Trophoblast cell (in vitro differentiated cells and primary cell): ENCODE results near the gene TMEM259.

Source experiments
- DNase-seq, 2 donors: peaks; one replicate each; pipeline ENCODE4 v3.0.0-alpha.2; 2016
- H2AFZ ChIP-seq: 2 replicates; pipeline ENCODE4 v1.6.1; 2013; ENCODE audit warnings: low read length, moderate library complexity, mild to moderate bottlenecking; ENCODE audit not compliant: insufficient read depth, poor library complexity
- H2AK5ac ChIP-seq: 2 replicates; pipeline ENCODE4 v1.6.1; 2013; ENCODE audit warnings: mild to moderate bottlenecking, low read length
- H2BK120ac ChIP-seq: 2 replicates; pipeline ENCODE4 v1.6.1; 2013; ENCODE audit warnings: low read length, mild to moderate bottlenecking, moderate library complexity; ENCODE audit not compliant: insufficient read depth, poor library complexity
- H2BK12ac ChIP-seq: 2 replicates; pipeline ENCODE4 v1.6.1; 2013; ENCODE audit warnings: mild to moderate bottlenecking, low read length, moderate library complexity
- H2BK5ac ChIP-seq: 2 replicates; pipeline ENCODE4 v1.6.1; 2013; ENCODE audit warnings: low read length, low read depth, moderate library complexity, mild to moderate bottlenecking; ENCODE audit not compliant: poor library complexity
- H3K14ac ChIP-seq: 2 replicates; pipeline ENCODE4 v1.6.1; 2013; ENCODE audit warnings: mild to moderate bottlenecking, low read length
- H3K18ac ChIP-seq: 2 replicates; pipeline ENCODE4 v1.6.1; 2013; ENCODE audit warnings: mild to moderate bottlenecking, low read length
- H3K23ac ChIP-seq: 2 replicates; pipeline ENCODE4 v1.6.1; 2013; ENCODE audit warnings: low read length
- H3K27ac ChIP-seq: 2 replicates; pipeline ENCODE4 v1.5.1; 2013; ENCODE audit warnings: low read depth, mild to moderate bottlenecking, inconsistent platforms, low read length, moderate library complexity
- H3K27me3 ChIP-seq: 2 replicates; pipeline ENCODE4 v1.6.1; 2013; ENCODE audit warnings: inconsistent platforms, mild to moderate bottlenecking, low read length, moderate library complexity; ENCODE audit not compliant: insufficient read depth
- H3K36me3 ChIP-seq, 2 experiments: 1 replicate in 1 of 2; 2 replicates in 1 of 2; pipeline ENCODE4 v1.6.1; 2013; ENCODE audit warnings: low read length in 2 of 2, mild to moderate bottlenecking in 2 of 2, moderate library complexity in 1 of 2; ENCODE audit not compliant: insufficient read depth in 2 of 2, control insufficient read depth in 1 of 2
- H3K4ac ChIP-seq: 2 replicates; pipeline ENCODE4 v1.6.1; 2013; ENCODE audit warnings: low read depth, mild to moderate bottlenecking, low read length, moderate library complexity
- H3K4me1 ChIP-seq, 2 experiments: 1 replicate in 1 of 2; 2 replicates in 1 of 2; pipeline ENCODE4 v1.6.1; 2013; ENCODE audit warnings: low read length in 2 of 2, mild to moderate bottlenecking in 2 of 2, moderate library complexity in 1 of 2; ENCODE audit not compliant: insufficient read depth in 2 of 2, control insufficient read depth in 1 of 2
- H3K4me2 ChIP-seq: 2 replicates; pipeline ENCODE4 v1.6.1; 2013; ENCODE audit warnings: inconsistent platforms, mild to moderate bottlenecking, low read length, moderate library complexity
- H3K4me3 ChIP-seq: 2 replicates; pipeline ENCODE4 v1.5.1; 2013; ENCODE audit warnings: mild to moderate bottlenecking, low read depth, low read length, inconsistent platforms
- H3K79me1 ChIP-seq: one replicate; pipeline ENCODE4 v1.6.1; 2013; ENCODE audit warnings: low read length
- H3K79me2 ChIP-seq: 2 replicates; pipeline ENCODE4 v1.6.1; 2013; ENCODE audit warnings: low read length, mild to moderate bottlenecking; ENCODE audit not compliant: control insufficient read depth, insufficient read depth, poor library complexity
- H3K9ac ChIP-seq: 2 replicates; pipeline ENCODE4 v1.6.1; 2013; ENCODE audit warnings: mild to moderate bottlenecking, low read length
- H3K9me3 ChIP-seq: 2 replicates; pipeline ENCODE4 v1.6.1; 2013; ENCODE audit warnings: low read depth, mild to moderate bottlenecking, control low read depth, inconsistent platforms, low read length; ENCODE audit not compliant: insufficient read depth
- H4K12ac ChIP-seq: 2 replicates; pipeline ENCODE4 v1.6.1; 2013; ENCODE audit warnings: low read depth, mild to moderate bottlenecking, low read length, moderate library complexity
- H4K8ac ChIP-seq: 2 replicates; pipeline ENCODE4 v1.6.1; 2013; ENCODE audit warnings: low read depth, mild to moderate bottlenecking, low read length, moderate library complexity
- H4K91ac ChIP-seq: one replicate; pipeline ENCODE4 v1.6.1; 2013; ENCODE audit warnings: low read depth, mild to moderate bottlenecking, low read length, moderate library complexity
- WGBS: extraction: QIAGEN DNeasy Blood & Tissue Kit; methylation state at CpG from one replicate; pipeline ENCODE4 v1.1.7; 2013; ENCODE audit warnings: missing lambda C conversion rate; ENCODE audit not compliant: insufficient read length, insufficient coverage; ENCODE audit errors: extremely low coverage; 5-methylcytosine and 5-hydroxymethylcytosine counted together

The TMEM259 gene

DNA sequence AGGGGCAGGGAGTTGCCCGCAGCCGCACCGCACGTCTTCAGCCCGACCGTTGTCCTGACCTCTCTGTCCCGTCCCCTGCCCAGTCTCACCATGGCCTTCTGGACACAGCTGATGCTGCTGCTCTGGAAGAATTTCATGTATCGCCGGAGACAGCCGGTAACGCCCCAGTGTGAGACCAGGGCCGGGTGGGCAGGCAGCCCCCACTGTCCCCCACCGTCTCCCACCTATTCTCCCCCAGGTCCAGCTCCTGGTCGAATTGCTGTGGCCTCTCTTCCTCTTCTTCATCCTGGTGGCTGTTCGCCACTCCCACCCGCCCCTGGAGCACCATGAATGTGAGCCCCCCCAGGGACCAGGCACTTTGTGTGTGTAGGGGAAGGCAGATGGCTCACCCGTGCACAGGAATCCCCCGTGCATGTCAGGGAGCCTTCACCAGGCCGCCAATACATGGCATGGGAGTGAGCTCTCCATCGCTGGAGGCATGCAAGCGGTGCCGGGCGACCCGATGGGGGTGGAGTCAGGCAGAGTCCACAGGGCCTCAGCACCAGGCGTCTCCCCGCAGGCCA lies 20.4 kb upstream of the TMEM259 start:
- Histone ChIP-seq H3K18ac (no peak overlapping the region), H2AK5ac (no peak overlapping the region), H4K12ac (no peak overlapping the region), H2BK12ac (no peak overlapping the region), H3K4ac (no peak overlapping the region), H3K4me1 (peaks cover 3 to 8% of the 10 kb centered on the region in 2 experiments), H3K9ac (no peak overlapping the region), H3K27me3 (no peaks in the 10 kb centered on the region), H2BK120ac (no peak overlapping the region), H4K91ac (no peak overlapping the region), H3K27ac (no peak overlapping the region), H3K14ac (no peak overlapping the region), H3K79me1 (no peaks in the 10 kb centered on the region), H2BK5ac (no peak overlapping the region), H3K9me3 (peaks cover 3% of the 10 kb centered on the region), H3K4me2 (peak overlapping the region; percentile 63), H3K4me3 (no peak overlapping the region), H2AFZ (no peak overlapping the region), H3K36me3 (peaks cover 36 to 39% of the 10 kb centered on the region in 2 experiments), H3K79me2 (no peaks in the 10 kb centered on the region), H4K8ac (no peak overlapping the region), H3K23ac (no peak overlapping the region)
- no peak for DNase-seq
- no CpG with 5 or more reads among the region's 26 CpGs for WGBS

DNA sequence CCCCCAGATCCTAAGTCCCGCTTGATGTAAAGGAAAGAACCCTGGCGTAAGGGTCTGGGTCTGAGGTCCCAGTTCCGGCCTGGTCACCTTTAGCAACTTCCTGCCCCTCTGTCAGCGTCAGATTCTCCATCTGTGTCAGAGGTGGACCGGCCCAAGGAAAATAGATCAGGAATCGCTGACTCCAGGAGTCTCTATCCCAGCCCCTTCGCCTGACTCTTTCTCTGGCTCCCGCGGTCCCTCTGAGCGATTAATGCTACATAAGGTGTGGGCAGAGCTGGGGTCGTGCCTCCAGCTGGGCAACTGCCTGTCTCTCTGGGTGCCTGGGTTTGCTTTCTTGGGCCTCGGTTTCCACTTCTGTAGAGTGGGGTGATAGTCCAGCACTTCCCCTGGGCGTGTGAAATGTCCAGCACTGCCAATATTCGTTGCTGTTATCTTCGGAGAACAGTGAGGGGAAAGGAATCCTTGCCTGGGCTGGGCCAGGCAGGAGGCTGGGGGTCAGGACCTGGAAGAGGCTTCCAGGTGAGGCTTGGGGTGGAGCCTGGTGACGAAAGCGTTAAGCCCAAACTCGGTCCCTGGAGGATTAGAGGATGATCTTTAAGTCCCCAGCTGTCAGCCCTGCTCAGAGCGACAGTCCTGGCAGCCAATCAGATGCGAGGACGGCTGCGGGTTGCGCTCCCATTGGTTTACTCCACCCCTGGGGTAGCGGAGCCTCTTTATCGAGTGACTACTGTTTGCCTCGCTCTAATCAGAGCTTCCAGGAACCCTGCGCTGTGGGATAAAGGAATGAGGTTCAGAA lies 19.8 kb upstream of the TMEM259 start:
- peak overlapping the region; percentile 33 for H3K27ac ChIP-seq

DNA sequence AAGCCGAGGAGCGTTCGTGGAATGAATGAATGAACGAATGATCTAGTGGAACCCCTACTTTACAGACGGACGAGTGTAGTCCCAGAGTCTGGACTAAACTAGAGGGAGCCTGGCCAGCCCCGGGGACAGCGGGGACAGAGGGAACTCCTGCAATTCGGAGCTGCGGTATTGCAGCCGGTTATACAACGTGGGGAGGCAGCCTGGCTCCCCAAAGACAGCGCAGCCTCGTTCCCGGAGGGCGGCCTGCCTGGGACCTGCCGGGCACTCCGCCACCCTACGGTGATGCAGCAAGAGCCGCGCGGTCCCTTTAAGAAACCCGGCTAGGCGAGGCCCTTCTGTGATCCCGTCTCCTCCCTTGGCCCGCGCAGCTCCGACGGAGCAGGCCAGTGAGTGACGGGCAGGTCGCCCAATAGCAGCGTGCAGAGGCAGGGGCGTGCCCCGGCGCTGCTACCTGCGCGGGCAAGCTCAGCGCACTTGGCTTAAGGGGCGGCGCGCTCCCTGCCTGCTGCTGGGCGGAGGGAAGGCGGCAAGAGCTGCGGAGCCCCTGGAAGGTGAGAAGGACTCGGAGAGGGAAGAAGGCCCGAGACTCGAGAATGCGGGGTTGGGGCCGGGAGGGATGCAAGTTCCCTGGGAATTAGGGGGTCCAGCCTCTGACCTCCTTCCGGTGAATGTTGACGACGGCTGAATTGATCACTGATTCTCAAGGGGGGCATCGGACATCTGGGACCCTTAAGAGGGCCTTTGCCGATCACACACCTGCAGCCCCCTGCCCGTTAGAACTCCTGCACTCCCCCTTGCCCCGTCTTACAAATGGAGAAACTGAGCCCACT lies 18.9 kb upstream of the TMEM259 start, which contains the start of gene ABCA7:
Gene ABCA7, plus strand, starts transcription at position 462 of the 830 bp plus-strand sequence. CDS start 1,255 bp downstream, outside the sequence.
- Histone ChIP-seq H3K4me1 (peaks cover 3 to 8% of the 10 kb centered on the region in 2 experiments), H2BK120ac (no peak within 1 kb of the TSS), H3K23ac (no peak within 1 kb of the TSS), H3K9me3 (no peaks in the 10 kb centered on the region), H4K8ac (peak within 1 kb of the TSS; percentile 31), H2AFZ (peak within 1 kb of the TSS; percentile 23), H3K27ac (peak within 1 kb of the TSS; percentile 33), H3K18ac (peak within 1 kb of the TSS; percentile 7), H4K12ac (peak within 1 kb of the TSS; percentile 2), H3K9ac (peak within 1 kb of the TSS; percentile 70), H3K4me2 (peak within 1 kb of the TSS; percentile 63), H4K91ac (peak within 1 kb of the TSS; percentile 9), H2BK5ac (no peak within 1 kb of the TSS), H3K14ac (peak within 1 kb of the TSS; percentile 25), H3K27me3 (no peaks in the 10 kb centered on the region), H3K4ac (no peak within 1 kb of the TSS), H3K79me1 (no peaks in the 10 kb centered on the region), H3K36me3 (peaks cover 43 to 48% of the 10 kb centered on the region in 2 experiments), H3K4me3 (peak within 1 kb of the TSS; percentile 72), H2AK5ac (no peak within 1 kb of the TSS), H3K79me2 (no peaks in the 10 kb centered on the region), H2BK12ac (no peak within 1 kb of the TSS)
- no CpG with 5 or more reads among the region's 56 CpGs for WGBS
- DNase-seq: peak; percentile 99 to 100

More for the DNA sequence above, 19.8 kb upstream of the TMEM259 start:
- DNase-seq: peak; percentile 89 to 94
- no peak overlapping the region for H2BK120ac ChIP-seq
- no peak overlapping the region for H3K14ac ChIP-seq
- H2BK5ac ChIP-seq: no peak overlapping the region
- peak overlapping the region; percentile 63 for H3K4me2 ChIP-seq
- H2AK5ac ChIP-seq: no peak overlapping the region
- peaks cover 40 to 43% of the 10 kb centered on the region in 2 experiments for H3K36me3 ChIP-seq
- no peaks in the 10 kb centered on the region for H3K9me3 ChIP-seq
- H2BK12ac ChIP-seq: no peak overlapping the region
- no peak overlapping the region for H3K23ac ChIP-seq
- H3K18ac ChIP-seq: peak overlapping the region; percentile 7
- peak overlapping the region; percentile 9 for H4K91ac ChIP-seq
- no peaks in the 10 kb centered on the region for H3K79me1 ChIP-seq
- H3K4ac ChIP-seq: no peak overlapping the region
- no peaks in the 10 kb centered on the region for H3K27me3 ChIP-seq
- H4K8ac ChIP-seq: no peak overlapping the region
- H3K9ac ChIP-seq: peak overlapping the region; percentile 6
- H3K4me3 ChIP-seq: no peak overlapping the region
- H2AFZ ChIP-seq: no peak overlapping the region
- H3K4me1 ChIP-seq: peaks cover 3 to 8% of the 10 kb centered on the region in 2 experiments
- H3K79me2 ChIP-seq: no peaks in the 10 kb centered on the region
- no CpG with 5 or more reads among the region's 27 CpGs for WGBS
- no peak overlapping the region for H4K12ac ChIP-seq

DNA sequence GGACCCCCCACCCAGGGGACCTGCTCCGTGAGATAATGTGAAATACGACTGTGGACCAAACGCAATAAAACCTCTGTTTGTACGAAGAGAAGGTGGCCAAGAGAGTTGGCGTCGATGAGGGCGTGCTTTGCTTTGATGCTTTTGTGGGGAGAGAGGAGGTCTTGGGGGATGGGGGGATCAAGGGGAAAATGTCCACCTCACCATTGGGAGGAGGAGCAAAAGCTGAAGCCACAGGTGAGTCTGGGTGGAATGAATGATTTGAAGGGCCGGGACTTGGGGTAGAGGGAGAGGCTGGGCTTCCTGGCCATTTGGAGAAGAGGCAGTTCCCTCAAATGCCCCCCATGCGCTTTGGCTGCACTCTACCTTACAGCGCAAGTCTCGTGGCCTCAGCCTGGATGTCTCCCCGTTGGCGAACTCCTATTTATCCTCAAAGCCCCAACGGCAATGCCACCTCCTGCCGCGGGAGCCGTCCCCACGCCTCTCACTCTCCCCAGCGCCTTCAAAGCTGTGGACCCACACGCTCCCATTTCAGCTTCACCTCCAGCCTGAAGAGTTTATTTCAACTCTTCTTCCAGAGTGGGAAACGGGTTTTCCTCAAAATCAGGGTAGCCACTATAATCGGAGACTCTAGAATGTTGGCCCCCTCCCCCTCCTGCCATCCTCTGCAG lies 18.2 kb upstream of the TMEM259 start:
- no peaks in the 10 kb centered on the region for H3K79me2 ChIP-seq
- no peaks in the 10 kb centered on the region for H3K27me3 ChIP-seq
- H3K14ac ChIP-seq: no peak overlapping the region
- H2AK5ac ChIP-seq: no peak overlapping the region
- H4K91ac ChIP-seq: no peak overlapping the region
- peak overlapping the region; percentile 28 for H3K27ac ChIP-seq
- H2BK5ac ChIP-seq: no peak overlapping the region
- no peak overlapping the region for H3K23ac ChIP-seq
- H3K4me3 ChIP-seq: no peak overlapping the region
- no peak overlapping the region for H2AFZ ChIP-seq
- peak in 1 of 2 donors; percentile 40 for DNase-seq
- H3K4me2 ChIP-seq: peak overlapping the region; percentile 49
- H3K9ac ChIP-seq: no peak overlapping the region
- H4K8ac ChIP-seq: no peak overlapping the region
- no CpG with 5 or more reads among the region's 22 CpGs for WGBS
- no peak overlapping the region for H3K4ac ChIP-seq
- no peak overlapping the region for H3K18ac ChIP-seq
- H3K36me3 ChIP-seq: peaks cover 41 to 44% of the 10 kb centered on the region in 2 experiments
- peaks cover 3 to 8% of the 10 kb centered on the region in 2 experiments for H3K4me1 ChIP-seq
- no peaks in the 10 kb centered on the region for H3K9me3 ChIP-seq
- H4K12ac ChIP-seq: peak overlapping the region; percentile 2
- H3K79me1 ChIP-seq: no peaks in the 10 kb centered on the region
- H2BK120ac ChIP-seq: no peak overlapping the region
- H2BK12ac ChIP-seq: no peak overlapping the region
